Measurements from ENCODE around the gene KLK13.

GRCh38 chr19:51084505-51084904, 19.6 kb upstream of the KLK13 start:
- TF ChIP-seq POLR2A (IDR thresholded peaks at IDR 0.05) (no peak), CTCF (IDR thresholded peaks at IDR 0.05) (no peak), EP300 (IDR thresholded peaks at IDR 0.05) (no peak)

Measured in tibial nerve (tissue), 4 donors.